Measurements from ENCODE around the gene GJB6.

GRCh38 chr13:20263393-20264044 lies 31.4 kb upstream of the GJB6 start:
- TF ChIP-seq FOXM1 (IDR thresholded peaks at IDR 0.05; ENCODE audit: borderline replicate concordance) (no peak), SUZ12 (IDR thresholded peaks at IDR 0.05) (no peak)

Measured in HEK293T (cell line).